ENCODE results near the gene PLA2G4A. TPM values are rescaled to one million over a fixed set of nuclear protein-coding genes. Genes with fewer than 3 reads are reported as not detected.

Gene PLA2G4A
- polyA plus RNA-seq, 1 of the 3 experiments (the other 2 are of a cell fraction): 0.26 TPM

DNA sequence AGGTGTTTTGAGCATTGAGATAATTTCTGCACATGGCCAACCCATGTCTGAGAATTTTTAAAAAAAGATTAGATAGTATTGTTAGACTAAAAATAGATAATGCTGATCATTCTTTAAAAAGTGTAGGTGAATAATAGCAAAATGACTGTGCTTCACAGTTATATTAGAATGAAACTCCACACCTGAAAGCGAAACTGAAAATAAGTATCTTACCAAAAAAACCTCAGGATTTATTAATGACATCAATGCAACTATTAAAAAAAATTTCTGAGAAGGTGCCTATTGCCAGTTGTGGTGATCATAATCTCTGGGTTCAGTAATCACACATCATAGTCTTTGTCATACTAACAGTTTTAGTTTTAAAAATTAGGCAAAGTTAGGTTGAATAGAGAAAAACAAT lies 36.5 kb downstream of the PLA2G4A start:
- H3F3A ChIP-seq (replicated peaks; ENCODE audit: insufficient read depth): no peaks in the 10 kb centered on the region
- H4K20me1 ChIP-seq (ENCODE audit: insufficient read depth): no peaks in the 10 kb centered on the region
- 16% methylated on average over 1 of the region's 1 CpG for WGBS (ENCODE audit: low lambda C conversion rate)
- H2AFZ ChIP-seq (ENCODE audit: low read depth): no peak overlapping the region
- no peak overlapping the region for H3K9ac ChIP-seq
- no peaks in the 10 kb centered on the region for H3K9me2 ChIP-seq
- no peak overlapping the region for H3K4me2 ChIP-seq
- no peak overlapping the region for H3K4me3 ChIP-seq (ENCODE audit: low read depth in 2 of 2, low read length in 1 of 2)
- no peak for DNase-seq
- H3K9me3 ChIP-seq: no peaks in the 10 kb centered on the region
- CTCF ChIA-PET: no interaction called here
- POLR2A ChIA-PET: no interaction called here
- H3K27ac ChIP-seq (ENCODE audit: low read depth in 2 of 2, low read length in 1 of 2): no peak overlapping the region
- H3K79me2 ChIP-seq (ENCODE audit: insufficient read depth): no peaks in the 10 kb centered on the region
- no peaks in the 10 kb centered on the region for H3K36me3 ChIP-seq (replicated peaks in 1 of 2; ENCODE audit: control insufficient read depth in 1 of 2, insufficient read depth in 2 of 2, low read length in 1 of 2)
- H3K27me3 ChIP-seq (ENCODE audit: insufficient read depth): no peaks in the 10 kb centered on the region
- no peaks in the 10 kb centered on the region; a peak in 1 of 4 replicates for H3K4me1 ChIP-seq (ENCODE audit: control insufficient read depth in 1 of 2, insufficient read depth in 2 of 2, low read depth in 1 of 2, low read length in 1 of 2)
- TF ChIP-seq YY1 (IDR thresholded peaks at IDR 0.05; ENCODE audit: low read depth): no peak
- TF ChIP-seq RAD21 (IDR thresholded peaks at IDR 0.05; ENCODE audit: low read length): no peak
- TF ChIP-seq ELF1 (IDR thresholded peaks at IDR 0.05): no peak
- no peak for TF ChIP-seq TEAD4 (IDR thresholded peaks at IDR 0.05; ENCODE audit: borderline replicate concordance, insufficient read depth)
- TF ChIP-seq FOXM1 (IDR thresholded peaks at IDR 0.05; ENCODE audit: low read depth): no peak

DNA sequence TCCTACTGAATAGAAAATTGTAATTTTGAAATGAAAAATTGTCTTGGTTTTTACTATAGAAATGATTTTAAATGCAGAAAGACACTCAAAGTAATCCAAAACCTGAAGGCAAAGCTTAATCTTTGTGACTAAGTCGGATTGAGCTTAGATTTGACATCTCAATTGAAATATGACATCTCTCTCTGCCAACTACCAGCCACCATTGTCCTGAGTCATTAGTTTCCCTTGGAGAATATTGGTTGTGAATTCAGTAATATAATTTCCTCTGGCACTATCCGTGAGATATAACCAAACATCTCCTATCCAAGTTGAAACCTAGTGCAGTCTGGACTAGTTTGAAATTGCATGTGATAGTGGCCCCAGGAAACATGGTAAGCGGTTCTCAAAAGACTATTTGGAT lies 37.1 kb downstream of the PLA2G4A start:
- H3K9me3 ChIP-seq: no peaks in the 10 kb centered on the region
- no peak overlapping the region for H2AFZ ChIP-seq (ENCODE audit: low read depth)
- no peak for DNase-seq
- no peaks in the 10 kb centered on the region for H3K36me3 ChIP-seq (replicated peaks in 1 of 2; ENCODE audit: control insufficient read depth in 1 of 2, insufficient read depth in 2 of 2, low read length in 1 of 2)
- H3F3A ChIP-seq (replicated peaks; ENCODE audit: insufficient read depth): no peaks in the 10 kb centered on the region
- H4K20me1 ChIP-seq (ENCODE audit: insufficient read depth): no peaks in the 10 kb centered on the region
- no peak overlapping the region for H3K4me3 ChIP-seq (ENCODE audit: low read depth in 2 of 2, low read length in 1 of 2)
- ChIA-PET CTCF (no interaction called here), POLR2A (no interaction called here)
- H3K27me3 ChIP-seq (ENCODE audit: insufficient read depth): no peaks in the 10 kb centered on the region
- no peak overlapping the region for H3K9ac ChIP-seq
- no peak overlapping the region for H3K4me2 ChIP-seq
- H3K27ac ChIP-seq (ENCODE audit: low read depth in 2 of 2, low read length in 1 of 2): no peak overlapping the region
- no peaks in the 10 kb centered on the region for H3K79me2 ChIP-seq (ENCODE audit: insufficient read depth)
- no peaks in the 10 kb centered on the region; a peak in 1 of 4 replicates for H3K4me1 ChIP-seq (ENCODE audit: control insufficient read depth in 1 of 2, insufficient read depth in 2 of 2, low read depth in 1 of 2, low read length in 1 of 2)
- 13% methylated on average over 3 of the region's 3 CpGs for WGBS (ENCODE audit: low lambda C conversion rate)
- no peaks in the 10 kb centered on the region for H3K9me2 ChIP-seq
- TF ChIP-seq, protein P1, sequence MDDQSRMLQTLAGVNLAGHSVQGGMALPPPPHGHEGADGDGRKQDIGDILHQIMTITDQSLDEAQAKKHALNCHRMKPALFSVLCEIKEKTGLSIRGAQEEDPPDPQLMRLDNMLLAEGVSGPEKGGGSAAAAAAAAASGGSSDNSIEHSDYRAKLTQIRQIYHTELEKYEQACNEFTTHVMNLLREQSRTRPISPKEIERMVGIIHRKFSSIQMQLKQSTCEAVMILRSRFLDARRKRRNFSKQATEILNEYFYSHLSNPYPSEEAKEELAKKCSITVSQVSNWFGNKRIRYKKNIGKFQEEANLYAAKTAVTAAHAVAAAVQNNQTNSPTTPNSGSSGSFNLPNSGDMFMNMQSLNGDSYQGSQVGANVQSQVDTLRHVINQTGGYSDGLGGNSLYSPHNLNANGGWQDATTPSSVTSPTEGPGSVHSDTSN (IDR thresholded peaks at IDR 0.05): peak; percentile 93
- peak in 1 of 2 experiments; percentile 26; a peak in 1 of 4 replicates for TF ChIP-seq EP300 (IDR thresholded peaks at IDR 0.05; ENCODE audit: borderline replicate concordance in 1 of 2, low read depth in 1 of 2, low read length in 1 of 2)
- peak; percentile 39; the same call in 1 of the 2 replicates for TF ChIP-seq NFIC (IDR thresholded peaks at IDR 0.05; ENCODE audit: borderline replicate concordance)
- TF ChIP-seq JUND (IDR thresholded peaks at IDR 0.05): peak; percentile 40; the same call in 1 of the 2 replicates
- TF ChIP-seq, protein P2, sequence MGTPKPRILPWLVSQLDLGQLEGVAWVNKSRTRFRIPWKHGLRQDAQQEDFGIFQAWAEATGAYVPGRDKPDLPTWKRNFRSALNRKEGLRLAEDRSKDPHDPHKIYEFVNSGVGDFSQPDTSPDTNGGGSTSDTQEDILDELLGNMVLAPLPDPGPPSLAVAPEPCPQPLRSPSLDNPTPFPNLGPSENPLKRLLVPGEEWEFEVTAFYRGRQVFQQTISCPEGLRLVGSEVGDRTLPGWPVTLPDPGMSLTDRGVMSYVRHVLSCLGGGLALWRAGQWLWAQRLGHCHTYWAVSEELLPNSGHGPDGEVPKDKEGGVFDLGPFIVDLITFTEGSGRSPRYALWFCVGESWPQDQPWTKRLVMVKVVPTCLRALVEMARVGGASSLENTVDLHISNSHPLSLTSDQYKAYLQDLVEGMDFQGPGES (IDR thresholded peaks at IDR 0.05; ENCODE audit: low read depth, low read length): no peak

DNA sequence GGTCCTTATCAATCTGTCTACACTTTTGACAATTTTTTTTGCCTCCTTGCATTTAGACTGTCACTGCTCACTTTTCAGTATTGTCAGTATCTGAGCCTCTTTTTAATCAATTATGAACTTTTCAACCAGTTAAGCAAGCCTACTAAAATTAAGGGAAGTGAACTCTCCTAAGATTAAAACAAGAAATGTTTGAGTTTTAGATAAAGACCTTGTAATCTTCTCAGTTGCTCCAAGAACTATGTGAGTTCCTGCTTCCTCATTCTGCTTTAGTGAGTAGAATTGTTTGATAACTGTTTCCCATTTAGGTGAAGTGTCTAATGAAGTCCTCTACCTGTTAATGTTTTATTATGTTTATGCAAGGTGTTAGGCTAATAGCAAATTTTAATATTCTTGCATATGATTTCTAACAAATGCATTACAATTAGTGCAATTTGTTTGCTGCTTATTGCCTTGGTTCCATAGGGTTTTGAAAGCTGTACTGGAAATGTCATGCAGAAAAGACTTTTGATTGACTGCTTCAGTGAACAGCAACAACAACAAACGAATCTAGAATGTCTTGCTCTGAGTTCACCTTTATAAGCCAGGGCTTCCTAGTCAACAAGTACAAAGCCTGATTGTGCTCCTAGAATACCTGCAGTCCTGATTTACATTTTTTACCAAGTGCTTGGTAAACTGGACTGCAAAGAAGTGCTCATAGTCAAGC lies 40.9 kb downstream of the PLA2G4A start:
- CTCF ChIA-PET: no interaction called here
- POLR2A ChIA-PET: no interaction called here

More for the DNA sequence above, 40.9 kb downstream of the PLA2G4A start:
- H4K20me1 ChIP-seq (ENCODE audit: insufficient read depth): no peaks in the 10 kb centered on the region
- no peak for TF ChIP-seq YY1 (IDR thresholded peaks at IDR 0.05; ENCODE audit: low read depth)
- TF ChIP-seq, protein P2 (IDR thresholded peaks at IDR 0.05; ENCODE audit: low read depth, low read length): no peak
- no peak for TF ChIP-seq FOXJ3 (CRISPR knock-in tag; IDR thresholded peaks at IDR 0.05)
- no peak for TF ChIP-seq RAD21 (IDR thresholded peaks at IDR 0.05; ENCODE audit: low read length)
- TF ChIP-seq MXI1 (IDR thresholded peaks at IDR 0.05; ENCODE audit: low read depth, low read length): no peak
- no peak for TF ChIP-seq CHD2 (IDR thresholded peaks at IDR 0.05; ENCODE audit: low read length, partially characterized antibody)
- TF ChIP-seq RFX5 (IDR thresholded peaks at IDR 0.05; ENCODE audit: low read length): no peak
- H3K9me2 ChIP-seq: no peaks in the 10 kb centered on the region
- no peak overlapping the region for H3K27ac ChIP-seq (ENCODE audit: low read depth in 2 of 2, low read length in 1 of 2)
- H3K4me1 ChIP-seq (ENCODE audit: control insufficient read depth in 1 of 2, insufficient read depth in 2 of 2, low read depth in 1 of 2, low read length in 1 of 2): no peaks in the 10 kb centered on the region; a peak in 1 of 4 replicates
- H3K27me3 ChIP-seq (ENCODE audit: insufficient read depth): no peaks in the 10 kb centered on the region
- no peak overlapping the region for H3K4me3 ChIP-seq (ENCODE audit: low read depth in 2 of 2, low read length in 1 of 2)
- DNase-seq: no peak
- H3K36me3 ChIP-seq (replicated peaks in 1 of 2; ENCODE audit: control insufficient read depth in 1 of 2, insufficient read depth in 2 of 2, low read length in 1 of 2): no peaks in the 10 kb centered on the region
- H2AFZ ChIP-seq (ENCODE audit: low read depth): no peak overlapping the region
- H3K4me2 ChIP-seq: no peak overlapping the region
- H3K79me2 ChIP-seq (ENCODE audit: insufficient read depth): no peaks in the 10 kb centered on the region
- 19% methylated on average over 1 of the region's 1 CpG for WGBS (ENCODE audit: low lambda C conversion rate)
- no peaks in the 10 kb centered on the region for H3K9me3 ChIP-seq
- no peaks in the 10 kb centered on the region for H3F3A ChIP-seq (replicated peaks; ENCODE audit: insufficient read depth)
- H3K9ac ChIP-seq: no peak overlapping the region
